GM12801 (cell line): ENCODE measurements around the gene DPYD.

Source experiments
- CTCF ChIP-seq: IDR thresholded peaks from one replicate; pipeline ENCODE4 v1.5.1; 2011; ENCODE audit warnings: control low read depth; ENCODE audit not compliant: insufficient read length; ENCODE audit errors: extremely low read depth

Gene DPYD

GRCh38 chr1:97499667-97500066 is 421.2 kb downstream of the DPYD start:
- no peak for TF ChIP-seq CTCF

- no peak for TF ChIP-seq CTCF
Measured at GRCh38 chr1:97489834-97490233, 431.0 kb downstream of the DPYD start.

GRCh38 chr1:97488530-97488929 is 432.3 kb downstream of the DPYD start:
- no peak for TF ChIP-seq CTCF

- no peak for TF ChIP-seq CTCF
Measured at GRCh38 chr1:97482022-97482421, 438.8 kb downstream of the DPYD start.

GRCh38 chr1:97467445-97467844 is 453.4 kb downstream of the DPYD start:
- TF ChIP-seq CTCF: no peak

GRCh38 chr1:97464305-97464704 is 456.5 kb downstream of the DPYD start:
- TF ChIP-seq CTCF: no peak

GRCh38 chr1:97461782-97462181 is 459.1 kb downstream of the DPYD start:
- TF ChIP-seq CTCF: no peak
